GM12878 (cell line): ENCODE results near the gene STX12. TPM values are rescaled to one million over a fixed set of nuclear protein-coding genes. Genes with fewer than 3 reads are reported as not detected.

ENCODE experiments used
- ATAC-seq: fragments of 200-7000 bp; cut with Tn5 transposase; 3 replicates; pipeline ENCODE4 v1.9.1; 2020; ENCODE audit warnings: mild to moderate bottlenecking, moderate library complexity
- BruUV-seq: library from RNA; stranded (reverse); fragments of 400-500 nt; replicated peaks from 2 replicates; lab custom pipeline; 2021; lab: Mats Ljungman, UMichigan
- CTCF ChIA-PET: fragments of 300-600 bp; sonication (Branson Sonifier 250); formaldehyde crosslinking; extraction: SDS; loops from one replicate; lab custom pipeline; 2021; ENCODE audit warnings: inconsistent platforms; lab: Yijun Ruan, JAX
- POLR2A ChIA-PET: fragments of 350-600 bp; formaldehyde crosslinking; extraction: SDS; loops from one replicate; lab custom pipeline; 2021; ENCODE audit warnings: inconsistent platforms; lab: Charles Lee
- RAD21 ChIA-PET: fragments of 300-600 bp; sonication (Branson Sonifier 250); formaldehyde crosslinking; loops from one replicate; lab custom pipeline; 2023; ENCODE audit warnings: antibody characterized with exemption; ENCODE audit not compliant: unreplicated experiment; lab: Charles Lee
- SMC1A ChIA-PET: fragments of 300-600 bp; sonication (Branson Sonifier 250); formaldehyde crosslinking; loops from one replicate; lab custom pipeline; 2023; ENCODE audit not compliant: unreplicated experiment, uncharacterized antibody; lab: Charles Lee
- DNase-seq: peaks from one replicate; pipeline ENCODE4 v3.0.0-alpha.2; 2011; ENCODE audit warnings: low read depth, low spot score
- FAIRE-seq: peaks from 3 replicates; lab custom pipeline; 2011; peaks lifted over from hg19 to GRCh38; lab: Jason Lieb, UNC
- H2AFZ ChIP-seq: 2 replicates; pipeline ENCODE4 v1.6.0; 2011; ENCODE audit warnings: low read depth, low read length, control low read depth; ENCODE audit not compliant: control insufficient read depth
- H3K27ac ChIP-seq: 2 replicates; pipeline ENCODE4 v1.5.1; 2011; ENCODE audit warnings: control low read depth; ENCODE audit not compliant: control insufficient read depth, insufficient read depth
- H3K27me3 ChIP-seq, 2 experiments: replicated peaks in 1 of 2; 2 replicates each; pipeline versions ENCODE4 v1.6.0 to v1.6.1; 2011; ENCODE audit warnings: low read length in 1 of 2; ENCODE audit not compliant: control insufficient read depth in 2 of 2, insufficient read depth in 2 of 2
- H3K36me3 ChIP-seq, 2 experiments: 2 replicates each; pipeline ENCODE4 v1.5.1; 2011; ENCODE audit warnings: low read length in 1 of 2; ENCODE audit not compliant: control insufficient read depth in 2 of 2, insufficient read depth in 2 of 2
- H3K4me1 ChIP-seq: 2 replicates; pipeline ENCODE4 v1.6.1; 2011; ENCODE audit warnings: mild to moderate bottlenecking, low read length, moderate library complexity, mixed read lengths; ENCODE audit not compliant: control insufficient read depth, insufficient read depth
- H3K4me2 ChIP-seq: 2 replicates; pipeline ENCODE4 v1.6.0; 2011; ENCODE audit warnings: control low read depth; ENCODE audit not compliant: control insufficient read depth, insufficient read depth
- H3K4me3 ChIP-seq: fragments of 200-600 bp; sonication (generic); 2 replicates; pipeline ENCODE4 v1.5.1; 2016
- H3K79me2 ChIP-seq: 2 replicates; pipeline ENCODE4 v1.6.0; 2011; ENCODE audit warnings: low read length; ENCODE audit not compliant: control insufficient read depth, insufficient read depth
- H3K9ac ChIP-seq: 2 replicates; pipeline ENCODE4 v1.8.0; 2011; ENCODE audit warnings: low read length, control low read depth, mixed read lengths; ENCODE audit not compliant: control insufficient read depth, insufficient read depth
- H3K9me3 ChIP-seq: replicated peaks from 3 replicates; pipeline ENCODE4 v1.5.1; 2011; ENCODE audit warnings: mild to moderate bottlenecking, low read length; ENCODE audit not compliant: control insufficient read depth, insufficient read depth
- H4K20me1 ChIP-seq: 2 replicates; pipeline ENCODE4 v1.6.0; 2011; ENCODE audit not compliant: control insufficient read depth, insufficient read depth
- ATF7 ChIP-seq: fragments of 450-650 bp; IDR thresholded peaks from 2 replicates; pipeline ENCODE4 v1.6.1; 2016; ENCODE audit warnings: low read depth, mild to moderate bottlenecking
- BACH1 ChIP-seq: fragments of 450-650 bp; IDR thresholded peaks from 2 replicates; pipeline ENCODE4 v1.6.1; 2017; ENCODE audit warnings: mild to moderate bottlenecking, borderline replicate concordance
- CEBPB ChIP-seq, 2 experiments: fragments of 150-350 bp in 1 of 2; IDR thresholded peaks; 2 replicates each; pipeline ENCODE4 v1.6.1; 2012 to 2014; ENCODE audit warnings: low read depth in 2 of 2, low read length in 2 of 2, borderline replicate concordance in 1 of 2, inconsistent platforms in 1 of 2
- HSF1 ChIP-seq: fragments of 150-350 bp; IDR thresholded peaks from 2 replicates; pipeline ENCODE4 v1.6.1; 2014; ENCODE audit warnings: mild to moderate bottlenecking, low read depth, low read length
- IRF4 ChIP-seq: IDR thresholded peaks from 2 replicates; pipeline ENCODE4 v1.6.1; 2011; ENCODE audit warnings: low read depth, low read length
- POLR2AphosphoS2 ChIP-seq: IDR thresholded peaks from 2 replicates; pipeline ENCODE4 v1.6.1; 2011; ENCODE audit warnings: low read depth, mild to moderate bottlenecking, low read length, improper control_type of control experiment, moderate library complexity
- RBBP5 ChIP-seq: fragments of 200-600 bp; sonication (generic); conservative IDR thresholded peaks from 2 replicates; pipeline ENCODE4 v1.6.1; 2016
- WRNIP1 ChIP-seq: IDR thresholded peaks from 2 replicates; pipeline ENCODE4 v1.6.1; 2011; ENCODE audit warnings: low read depth, low read length, improper control_type of control experiment, borderline replicate concordance
- ZBED1 ChIP-seq: IDR thresholded peaks from 2 replicates; pipeline ENCODE4 v1.6.1; 2016; ENCODE audit warnings: borderline replicate concordance
- WGBS: methylation state at CpG from one replicate; pipeline ENCODE4 v1.1.6; 2016; ENCODE audit warnings: low lambda C conversion rate; ENCODE audit not compliant: insufficient replicate concordance, insufficient coverage; ENCODE audit errors: missing lambda C conversion rate; 5-methylcytosine and 5-hydroxymethylcytosine counted together
- in situ Hi-C: fragments of 300-500 bp; cut with MboI; formaldehyde crosslinking; loops from 9 replicates; pipeline ENCODE4 v1.14.3; 2018; ENCODE audit warnings: mixed read lengths
- intact Hi-C: fragments of 100-400 bp; cut with micrococcal nuclease; formaldehyde crosslinking; loops from one replicate; pipeline ENCODE4 v1.14.2; 2022; ENCODE audit not compliant: unreplicated experiment
- polyA plus RNA-seq, 11 experiments: library from polyadenylated mRNA; depleted of rRNA in 4 of 11; unstranded in 6 of 11; stranded (reverse) in 5 of 11; fragments of >200 nt; fragmentation: Nextera tagmentation in 4 of 11; fragmentation: Illumina TruSeq in 1 of 11; extraction: Ambion mirVana in 4 of 11; extraction: Trizol in 1 of 11; gene quantifications; 1 replicate in 1 of 11; 2 replicates in 10 of 11; pipeline versions ENCODE4 v1.2.1 to v1.2.3, GENCODE V29; 2011 to 2016; ENCODE audit warnings: inconsistent platforms in 2 of 11, missing spikeins in 2 of 11, low read depth in 1 of 11
- total RNA-seq, 4 experiments: library from RNA; depleted of rRNA in 3 of 4; stranded (reverse); fragments of >200 nt in 3 of 4; fragmentation: Illumina TruSeq in 1 of 4; extraction: Trizol in 1 of 4; gene quantifications; 2 replicates each; pipeline versions ENCODE4 v1.2.1 to v1.2.3, GENCODE V29; 2013 to 2021

STX12 gene
- total and polyA plus RNA-seq, 10 of the 15 experiments (the other 5 are each of a cell fraction or from before 2014, with no cell fraction given) = 20.2 to 35.0 (median 28.1) TPM

- FAIRE-seq (no peak), ATAC-seq (no peak), DNase-seq (no peak)
- no peaks in the 10 kb centered on the region for H3K36me3 ChIP-seq
- ChIA-PET RAD21 (no interaction called here), SMC1A (no interaction called here), POLR2A (no interaction called here), CTCF (no interaction called here)
- H3K27ac ChIP-seq = no peak overlapping the region
- TF ChIP-seq IRF4 (no peak), ZBED1 (no peak), WRNIP1 (no peak), ATF7 (no peak), HSF1 (no peak), BACH1 (no peak), CEBPB (IDR thresholded peaks at IDR 0.05; ENCODE audit: borderline replicate concordance in 1 of 2, low read depth in 2 of 2, low read length in 2 of 2) (no peak), RBBP5 (no peak), POLR2AphosphoS2 (no peak)
- H3K4me3 ChIP-seq = no peak overlapping the region
- H3K4me2 ChIP-seq = no peak overlapping the region
- in situ Hi-C loops = loop anchor here (5.0 kb wide), 2 partner anchors 115 to 225 kb away; partner anchors contain the start of gene EYA3
- peaks cover 41% of the 10 kb centered on the region for H3K4me1 ChIP-seq
- H3K79me2 ChIP-seq = no peaks in the 10 kb centered on the region
- 64% methylated on average over 3 of the region's 3 CpGs for WGBS
- no peaks in the 10 kb centered on the region for H4K20me1 ChIP-seq
- no peaks in the 10 kb centered on the region; the same call in 2 of the 3 replicates for H3K9me3 ChIP-seq
- no peak overlapping the region for H2AFZ ChIP-seq
- no TSS peak for BruUV-seq
- H3K27me3 ChIP-seq = no peaks in the 10 kb centered on the region
- intact Hi-C loops = loop anchor here (10.0 kb wide), 1 partner anchor 313 kb away; the partner anchor contains the start of gene PTAFR
- no peak overlapping the region for H3K9ac ChIP-seq
Observed at GRCh38 chr1:27862004-27862403, 89.0 kb downstream of the STX12 start.
